Endothelial cell of umbilical vein (primary cell): Measurements from ENCODE around the gene DGAT2. TPM values are rescaled to one million over a fixed set of nuclear protein-coding genes. Genes with fewer than 3 reads are reported as not detected.

Source experiments
- BruUV-seq: library from RNA; stranded (reverse); fragments of 400-500 nt; replicated peaks from 2 replicates; lab custom pipeline; 2021; lab: Mats Ljungman, UMichigan
- CTCF ChIA-PET: fragments of 300-600, 350-600 bp; sonication (Branson Sonifier 250); formaldehyde crosslinking; loops from one replicate; lab custom pipeline; 2021; ENCODE audit warnings: antibody characterized with exemption, inconsistent platforms; lab: Charles Lee
- POLR2A ChIA-PET: fragments of 300-600, 350-600 bp; sonication (Branson Sonifier 250); formaldehyde crosslinking; loops from one replicate; lab custom pipeline; 2021; ENCODE audit warnings: antibody characterized with exemption, inconsistent platforms; lab: Charles Lee
- DNase-seq: peaks from one replicate; pipeline ENCODE4 v3.0.0-alpha.2; 2011; ENCODE audit warnings: low read depth, low spot score
- FAIRE-seq: peaks from 2 replicates; lab custom pipeline; 2011; peaks lifted over from hg19 to GRCh38; lab: Jason Lieb, UNC
- H2AFZ ChIP-seq: 2 replicates; pipeline ENCODE4 v1.6.0; 2012; ENCODE audit warnings: low read depth, low read length, control low read depth, inconsistent platforms
- H3K27ac ChIP-seq: 2 replicates; pipeline ENCODE4 v1.5.1; 2011; ENCODE audit warnings: low read depth, mild to moderate bottlenecking, control low read depth, low read length, moderate library complexity; ENCODE audit not compliant: insufficient read depth
- H3K27me3 ChIP-seq, 2 experiments: 2 replicates each; pipeline versions ENCODE4 v1.6.0 to v1.6.1; 2011; ENCODE audit warnings: low read length in 2 of 2, mixed read lengths in 1 of 2; ENCODE audit not compliant: control insufficient read depth in 2 of 2, insufficient read depth in 2 of 2
- H3K36me3 ChIP-seq, 2 experiments: 2 replicates in 1 of 2; 3 replicates in 1 of 2; pipeline ENCODE4 v1.5.1; 2011; ENCODE audit warnings: low read length in 2 of 2, mild to moderate bottlenecking in 1 of 2, moderate library complexity in 1 of 2; ENCODE audit not compliant: control insufficient read depth in 2 of 2, insufficient read depth in 2 of 2; ENCODE audit errors: extremely low read depth in 1 of 2
- H3K4me1 ChIP-seq: 3 replicates; pipeline ENCODE4 v1.5.1; 2011; ENCODE audit warnings: mild to moderate bottlenecking, low read length; ENCODE audit not compliant: control insufficient read depth, insufficient read depth; ENCODE audit errors: extremely low read depth
- H3K4me2 ChIP-seq: 2 replicates; pipeline ENCODE4 v1.6.1; 2011; ENCODE audit warnings: low read length, control low read depth, mixed read lengths; ENCODE audit not compliant: insufficient read depth
- H3K4me3 ChIP-seq, 3 experiments: fragments of 200-600 bp in 1 of 3; sonication (generic), shearing (Covaris generic) in 1 of 3; replicated peaks in 1 of 3; 2 replicates each; pipeline ENCODE4 v1.5.1; 2011 to 2016; ENCODE audit warnings: control low read depth in 3 of 3, low read length in 3 of 3, mild to moderate bottlenecking in 2 of 3, inconsistent platforms in 1 of 3, low read depth in 1 of 3, moderate library complexity in 1 of 3; ENCODE audit not compliant: insufficient read depth in 1 of 3
- H3K79me2 ChIP-seq: 2 replicates; pipeline ENCODE4 v1.6.0; 2012; ENCODE audit warnings: low read length, inconsistent platforms; ENCODE audit not compliant: control insufficient read depth, insufficient read depth
- H3K9ac ChIP-seq: replicated peaks from 2 replicates; pipeline ENCODE3; 2011; ENCODE audit warnings: low read length, control low read depth; ENCODE audit not compliant: insufficient read depth; ENCODE audit errors: extremely low read depth
- H3K9me1 ChIP-seq: replicated peaks from 3 replicates; pipeline ENCODE4 v1.6.0; 2011; ENCODE audit warnings: mild to moderate bottlenecking, low read length; ENCODE audit not compliant: control insufficient read depth, insufficient read depth; ENCODE audit errors: extremely low read depth
- H3K9me3 ChIP-seq: replicated peaks from 2 replicates; pipeline ENCODE4 v1.5.1; 2012; ENCODE audit warnings: low read length, inconsistent platforms; ENCODE audit not compliant: control insufficient read depth, insufficient read depth
- H4K20me1 ChIP-seq: replicated peaks from 2 replicates; pipeline ENCODE3; 2011; ENCODE audit warnings: mild to moderate bottlenecking, low read length; ENCODE audit not compliant: control insufficient read depth, insufficient read depth; ENCODE audit errors: extremely low read depth
- CTCF ChIP-seq, 2 donors: IDR thresholded peaks; 1 replicate in 1 of 2; 2 replicates in 1 of 2; pipeline ENCODE4 v1.5.1; 2011; ENCODE audit warnings: low read length in 2 of 2, mild to moderate bottlenecking in 2 of 2, moderate library complexity in 2 of 2, control low read depth in 1 of 2, inconsistent platforms in 1 of 2, low read depth in 1 of 2; ENCODE audit not compliant: insufficient read depth in 1 of 2; ENCODE audit errors: extremely low read depth in 1 of 2
- EZH2 ChIP-seq: IDR thresholded peaks from 2 replicates; pipeline ENCODE4 v1.6.1; 2012; ENCODE audit warnings: borderline replicate concordance, low read depth, mild to moderate bottlenecking, moderate library complexity, low read length, inconsistent platforms; ENCODE audit not compliant: severe bottlenecking
- MYC ChIP-seq: IDR thresholded peaks from one replicate; pipeline ENCODE4 v1.6.1; 2011; ENCODE audit warnings: mild to moderate bottlenecking, low read depth, low read length
- POLR2AphosphoS5 ChIP-seq: IDR thresholded peaks from 2 replicates; pipeline ENCODE4 v1.6.1; 2012; ENCODE audit warnings: low read depth, mild to moderate bottlenecking, control low read depth, low read length, moderate library complexity; ENCODE audit not compliant: insufficient read depth
- dilution Hi-C: fragments of 300-500 bp; cut with MboI; formaldehyde crosslinking; loops from one replicate; pipeline ENCODE4 v1.15.0; 2019; ENCODE audit warnings: low sequenced_read_pairs; ENCODE audit not compliant: extremely low pct_ligation_motif_present
- intact Hi-C: fragments of 100-400 bp; cut with micrococcal nuclease; formaldehyde crosslinking; loops from one replicate; pipeline ENCODE4 v1.10.0; 2022
- polyA plus RNA-seq, 4 experiments: library from polyadenylated mRNA; depleted of rRNA in 3 of 4; stranded (reverse) in 3 of 4; unstranded in 1 of 4; fragments of >200 nt; gene quantifications; 2 replicates each; pipeline versions ENCODE4 v1.2.1 to v1.2.3, GENCODE V29; 2011 to 2012; ENCODE audit warnings: missing spikeins in 1 of 4
- total RNA-seq: library from RNA; stranded (reverse); gene quantifications from 2 replicates; pipeline ENCODE4 v1.2.3, GENCODE V29; 2021
- TF ChIP-seq, protein P1 (sequence below): IDR thresholded peaks from 2 replicates; pipeline ENCODE4 v1.6.1; 2011; ENCODE audit not compliant: insufficient read depth, insufficient read length

DGAT2 gene
- total and polyA plus RNA-seq, 2 donors (not counting 3 experiments of a cell fraction or from before 2014, with no cell fraction given) = 0.55 to 0.79 TPM

GRCh38 chr11:75800728-75801361 lies 32.3 kb downstream of the DGAT2 start:
- dilution Hi-C loops (no loop called here), intact Hi-C loops (no loop called here)
- Histone ChIP-seq H4K20me1 (no peaks in the 10 kb centered on the region), H3K9me3 (no peaks in the 10 kb centered on the region), H3K4me3 (no peak overlapping the region), H3K9ac (no peak overlapping the region), H2AFZ (no peak overlapping the region), H3K9me1 (no peaks in the 10 kb centered on the region), H3K27ac (no peak overlapping the region), H3K4me2 (no peak overlapping the region), H3K79me2 (no peaks in the 10 kb centered on the region), H3K4me1 (peaks cover 4% of the 10 kb centered on the region), H3K27me3 (no peaks in the 10 kb centered on the region), H3K36me3 (no peaks in the 10 kb centered on the region)
- CTCF ChIA-PET = interaction anchor here (0.7 to 6.6 kb wide), 6 partner anchors 12 to 351 kb away, joined by 3 to 266 read pairs (median 25); partner anchors contain the start of gene UVRAG
- no peak for TF ChIP-seq EZH2
- no peak for TF ChIP-seq CTCF (IDR thresholded peaks at IDR 0.05; ENCODE audit: extremely low read depth in 1 of 2, insufficient read depth in 1 of 2, low read depth in 1 of 2, low read length in 2 of 2)
- TF ChIP-seq, protein P1, sequence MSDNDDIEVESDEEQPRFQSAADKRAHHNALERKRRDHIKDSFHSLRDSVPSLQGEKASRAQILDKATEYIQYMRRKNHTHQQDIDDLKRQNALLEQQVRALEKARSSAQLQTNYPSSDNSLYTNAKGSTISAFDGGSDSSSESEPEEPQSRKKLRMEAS = no peak
- no peak for TF ChIP-seq MYC
- TF ChIP-seq POLR2AphosphoS5 = no peak
- BruUV-seq = no TSS peak
- POLR2A ChIA-PET = no interaction called here
- FAIRE-seq (no peak), DNase-seq (no peak)
